ENCODE data around the gene GDAP1L1.
A peak's percentile ranks its signal among the peaks of the same experiment; 100 is the strongest.

GDAP1L1 gene

GRCh38 chr20:44222633-44223368 is 24.3 kb upstream of the GDAP1L1 start:
- peak; percentile 8 for TF ChIP-seq CTCF (IDR thresholded peaks at IDR 0.05)
- Histone ChIP-seq H3K4me2 (ENCODE audit: low read length) (no peak overlapping the region), H2AFZ (no peak overlapping the region), H3K9me3 (ENCODE audit: control insufficient read depth, low read length) (no peaks in the 10 kb centered on the region), H3K27ac (no peak overlapping the region), H3K79me2 (no peaks in the 10 kb centered on the region), H3K36me3 (ENCODE audit: control insufficient read depth, insufficient read depth, low read length) (no peaks in the 10 kb centered on the region), H3K4me1 (no peaks in the 10 kb centered on the region), H3K9ac (no peak overlapping the region), H3K4me3 (ENCODE audit: low read depth, low read length) (no peak overlapping the region), H3K27me3 (ENCODE audit: control insufficient read depth, insufficient read depth, low read length) (no peaks in the 10 kb centered on the region)

GRCh38 chr20:44223721-44224120 is 23.4 kb upstream of the GDAP1L1 start:
- no peaks in the 10 kb centered on the region for H3K36me3 ChIP-seq (ENCODE audit: control insufficient read depth, insufficient read depth, low read length)
- no peak overlapping the region for H3K9ac ChIP-seq
- no peak overlapping the region for H3K4me2 ChIP-seq (ENCODE audit: low read length)
- H2AFZ ChIP-seq: no peak overlapping the region
- no peaks in the 10 kb centered on the region for H3K4me1 ChIP-seq
- H3K4me3 ChIP-seq (ENCODE audit: low read depth, low read length): no peak overlapping the region
- H3K79me2 ChIP-seq: no peaks in the 10 kb centered on the region
- no peak for TF ChIP-seq CTCF (IDR thresholded peaks at IDR 0.05)
- no peak overlapping the region for H3K27ac ChIP-seq
- H3K27me3 ChIP-seq (ENCODE audit: control insufficient read depth, insufficient read depth, low read length): no peaks in the 10 kb centered on the region
- H3K9me3 ChIP-seq (ENCODE audit: control insufficient read depth, low read length): no peaks in the 10 kb centered on the region

GRCh38 chr20:44224637-44225036 is 22.5 kb upstream of the GDAP1L1 start:
- H3K4me1 ChIP-seq: no peaks in the 10 kb centered on the region
- no peak overlapping the region for H2AFZ ChIP-seq
- no peaks in the 10 kb centered on the region for H3K79me2 ChIP-seq
- H3K4me3 ChIP-seq (ENCODE audit: low read depth, low read length): no peak overlapping the region
- no peaks in the 10 kb centered on the region for H3K9me3 ChIP-seq (ENCODE audit: control insufficient read depth, low read length)
- no peak overlapping the region for H3K9ac ChIP-seq
- no peak for TF ChIP-seq CTCF (IDR thresholded peaks at IDR 0.05)
- no peaks in the 10 kb centered on the region for H3K27me3 ChIP-seq (ENCODE audit: control insufficient read depth, insufficient read depth, low read length)
- H3K27ac ChIP-seq: no peak overlapping the region
- H3K36me3 ChIP-seq (ENCODE audit: control insufficient read depth, insufficient read depth, low read length): no peaks in the 10 kb centered on the region
- no peak overlapping the region for H3K4me2 ChIP-seq (ENCODE audit: low read length)

GRCh38 chr20:44228465-44229258 is 18.4 kb upstream of the GDAP1L1 start:
- H3K4me3 ChIP-seq (ENCODE audit: low read depth, low read length): no peak overlapping the region
- H2AFZ ChIP-seq: no peak overlapping the region
- no peak overlapping the region for H3K4me2 ChIP-seq (ENCODE audit: low read length)
- H3K27me3 ChIP-seq (ENCODE audit: control insufficient read depth, insufficient read depth, low read length): no peaks in the 10 kb centered on the region
- TF ChIP-seq CTCF (IDR thresholded peaks at IDR 0.05): no peak
- no peaks in the 10 kb centered on the region for H3K36me3 ChIP-seq (ENCODE audit: control insufficient read depth, insufficient read depth, low read length)
- H3K4me1 ChIP-seq: no peaks in the 10 kb centered on the region
- no peaks in the 10 kb centered on the region for H3K79me2 ChIP-seq
- no peak overlapping the region for H3K9ac ChIP-seq
- no peak overlapping the region for H3K27ac ChIP-seq
- H3K9me3 ChIP-seq (ENCODE audit: control insufficient read depth, low read length): no peaks in the 10 kb centered on the region
